ENCODE data around the gene RFX4.

- no peak for TF ChIP-seq CTCF (conservative IDR thresholded peaks at IDR 0.05; ENCODE audit: low read length)
- no peak for TF ChIP-seq EZH2phosphoT487 (IDR thresholded peaks at IDR 0.05; ENCODE audit: borderline replicate concordance)
Measured at GRCh38 chr12:106582641-106583230, at the start of gene RFX4.

Measured in Loucy (cell line).